Activated naive CD4-positive, alpha-beta T cell treated with Interleukin-2 at 50 U/mL for 16 hours (primary cell): ENCODE data around the gene CA14.
"Not testable (repeated sequence)": the region's sequence is repeated elsewhere in the genome, so short reads cannot be mapped to it uniquely, and the experiment has no call there.

Experiments used
- DNase-seq: peaks from one replicate; pipeline ENCODE4 v3.0.0-alpha.2; 2020

Gene CA14

GRCh38 chr1:150281758-150282557, 24.4 kb downstream of the CA14 start, which contains the start of gene CIART:
CIART (plus strand) TSS chr1:150282554; CDS start chr1:150283268, 714 bp downstream.
- peak; percentile 78 for DNase-seq

DNA sequence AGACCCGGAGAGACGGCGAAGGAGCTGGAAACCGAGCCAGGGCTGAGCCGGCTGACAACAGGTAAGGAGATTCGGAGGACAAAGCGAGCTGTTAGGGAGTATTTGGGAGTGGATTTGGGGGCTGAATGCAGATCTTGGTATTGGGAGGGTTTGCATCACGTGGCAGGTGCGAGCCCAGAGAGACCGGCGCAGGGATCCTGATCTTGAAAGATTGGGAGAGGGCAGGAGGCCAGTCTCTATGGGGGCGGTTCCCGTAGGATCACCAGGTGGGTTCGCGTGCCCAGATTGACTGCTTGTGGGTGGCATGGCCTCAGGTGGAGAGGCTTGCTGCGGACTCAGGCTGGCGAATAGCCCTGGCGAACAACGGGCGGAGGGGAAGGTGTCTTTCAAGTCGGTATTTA, 25.0 kb downstream of the CA14 start:
- DNase-seq: no peak

GRCh38 chr1:150283260-150283659, 25.7 kb downstream of the CA14 start:
- no peak for DNase-seq

GRCh38 chr1:150288382-150288781, 30.8 kb downstream of the CA14 start:
- DNase-seq: no peak

DNA sequence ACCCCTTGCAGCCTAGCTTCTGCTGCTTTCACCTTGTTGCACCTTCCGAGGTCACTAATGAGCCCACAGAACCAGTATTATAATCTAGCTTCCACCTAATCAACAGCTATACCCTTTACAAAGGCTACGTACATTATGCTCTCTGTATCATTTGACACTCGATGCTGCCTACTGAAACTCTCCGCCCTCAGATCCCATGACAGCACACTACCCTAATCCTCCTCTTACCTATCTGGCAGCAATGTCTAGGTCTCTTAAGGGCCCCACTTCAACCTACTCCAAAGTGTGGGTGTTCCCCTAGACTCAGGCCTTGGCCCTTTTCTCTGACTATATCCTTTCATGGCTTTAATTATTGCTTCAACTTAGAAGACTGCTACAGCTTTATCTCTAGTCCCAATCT, 31.2 kb downstream of the CA14 start:
- DNase-seq: no peak

- peak; percentile 88 for DNase-seq
Observed at GRCh38 chr1:150293433-150294253, 36.1 kb downstream of the CA14 start, which contains the start of gene MRPS21. MRPS21 (plus strand) TSS chr1:150293861; CDS start chr1:150294367, 506 bp downstream.

DNA sequence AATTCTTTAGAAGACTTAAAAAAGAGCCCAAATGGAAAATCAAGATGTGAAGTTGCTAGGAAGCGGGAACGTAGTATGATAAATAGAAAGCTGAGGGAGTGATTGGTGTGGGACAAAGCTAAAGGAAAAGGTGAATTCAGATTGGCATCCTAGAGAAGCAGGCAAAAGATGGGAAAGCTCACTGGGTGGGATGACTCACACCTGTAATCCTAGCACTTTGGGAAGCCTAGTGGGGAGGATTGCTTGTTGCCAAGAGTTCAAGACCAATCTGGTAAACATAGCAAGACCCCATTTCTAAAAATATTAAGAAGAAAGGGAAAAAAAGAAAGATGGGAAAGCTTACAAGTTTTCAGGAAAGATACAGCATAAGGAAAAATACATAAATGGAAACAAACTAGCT, 37.9 kb downstream of the CA14 start:
- no peak for DNase-seq

- DNase-seq: no peak
Observed at GRCh38 chr1:150299716-150300115, 42.1 kb downstream of the CA14 start.

DNA sequence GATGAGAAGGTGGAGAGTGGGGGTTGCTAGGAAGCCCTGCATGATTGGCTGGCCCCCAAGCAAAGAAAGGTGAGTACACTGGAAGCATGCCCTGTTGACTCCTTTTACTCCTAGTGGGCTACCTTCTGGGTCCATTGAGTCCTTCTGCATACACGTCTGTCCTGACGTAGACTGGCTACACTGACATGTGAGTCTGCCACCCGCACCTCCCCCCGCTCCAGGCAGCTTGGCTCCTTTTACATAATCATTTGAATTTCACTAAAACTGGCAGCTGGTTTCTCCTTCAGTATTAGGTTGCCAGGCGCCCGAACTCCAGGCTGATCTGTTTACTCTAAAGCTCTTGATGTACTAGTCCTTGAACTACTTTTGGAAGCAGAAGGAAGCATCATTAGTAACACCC, 44.8 kb downstream of the CA14 start:
- DNase-seq: no peak

GRCh38 chr1:150302902-150303301, 45.3 kb downstream of the CA14 start:
- DNase-seq: no peak

DNA sequence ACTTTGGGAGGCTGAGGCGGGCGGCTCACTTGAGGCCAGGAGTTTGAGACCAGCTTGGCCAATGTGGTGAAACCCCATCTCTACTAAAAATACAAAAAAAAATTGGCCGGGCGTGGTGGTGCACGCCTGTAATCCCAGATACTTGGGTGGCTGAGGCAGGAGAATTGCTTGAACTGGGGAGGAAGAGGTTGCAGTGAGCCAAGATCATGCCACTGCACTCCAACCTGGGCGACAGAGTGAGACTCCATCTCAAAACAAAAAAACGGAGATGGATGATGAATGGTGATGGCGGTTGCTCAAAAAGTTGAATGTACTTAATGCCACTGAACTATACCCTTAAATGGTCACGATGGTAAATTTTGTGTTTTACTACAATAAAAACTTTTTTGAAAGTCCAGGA, 51.0 kb downstream of the CA14 start:
- not testable (repeated sequence) for DNase-seq

DNA sequence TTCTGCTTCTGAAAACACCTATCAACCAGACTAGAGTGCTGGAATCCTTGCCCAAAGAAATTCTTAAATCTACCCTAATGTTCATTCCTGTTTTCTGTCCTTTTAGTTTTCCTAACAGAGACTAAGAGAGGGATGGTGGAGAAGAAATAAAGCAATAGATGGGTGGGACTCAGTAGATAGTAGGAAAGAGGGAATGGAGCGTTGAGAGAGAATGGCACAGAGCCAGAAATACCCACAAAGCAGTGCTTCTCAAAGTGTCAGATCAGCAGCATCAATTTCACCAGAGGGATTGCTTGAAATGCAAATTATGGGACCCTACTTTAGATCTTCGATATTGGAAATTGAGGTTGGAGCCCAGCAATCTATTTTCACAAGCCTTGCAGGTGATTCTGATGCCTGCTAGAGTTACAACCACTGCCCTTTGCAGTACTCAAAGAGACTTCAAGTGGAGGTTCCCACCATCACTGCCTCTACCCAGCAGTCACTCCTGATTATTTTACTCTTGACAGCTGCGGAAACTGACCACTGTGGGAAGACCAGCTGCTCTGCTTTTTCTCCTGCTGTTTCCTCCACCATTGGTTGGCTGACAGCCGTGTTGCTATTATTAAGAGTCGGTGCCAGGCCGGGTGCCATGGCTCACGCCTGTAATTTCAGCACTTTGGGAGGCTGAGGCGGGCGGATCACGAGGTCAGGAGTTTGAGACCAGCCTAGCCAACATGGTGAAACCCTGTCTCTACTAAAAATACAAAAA, 52.4 kb downstream of the CA14 start:
- DNase-seq: no peak

GRCh38 chr1:150311762-150312161, 54.2 kb downstream of the CA14 start:
- no peak for DNase-seq
